C4-2B (cell line): ENCODE data around the gene CCSER2.

Experiments
- CTCF ChIP-seq: fragments of 450-650 bp; conservative IDR thresholded peaks from 2 replicates; pipeline ENCODE4 v1.5.1; 2017; ENCODE audit warnings: mild to moderate bottlenecking
- ZFX ChIP-seq: fragments of 450-650 bp; IDR thresholded peaks from 2 replicates; pipeline ENCODE4 v1.6.1; 2017

- no peak for TF ChIP-seq CTCF
- TF ChIP-seq ZFX, result no peak
Measured at GRCh38 chr10:84329986-84330651, 1.7 kb downstream of the CCSER2 start.
